BLaER1 (cell line): ENCODE data around the gene SGSM2.
A peak's percentile ranks its signal among the peaks of the same experiment; 100 is the strongest.

Experiments
- H3K27ac ChIP-seq: shearing (Covaris generic); formaldehyde crosslinking; 2 replicates; pipeline ENCODE4 v1.8.1; 2022
- H3K27me3 ChIP-seq: shearing (Covaris generic); formaldehyde crosslinking; 2 replicates; pipeline ENCODE4 v1.8.1; 2022
- H3K36me3 ChIP-seq: shearing (Covaris generic); formaldehyde crosslinking; 2 replicates; pipeline ENCODE4 v1.8.1; 2022
- H3K4me1 ChIP-seq: shearing (Covaris generic); formaldehyde crosslinking; 2 replicates; pipeline ENCODE4 v1.8.1; 2022
- H3K4me2 ChIP-seq: shearing (Covaris generic); formaldehyde crosslinking; 2 replicates; pipeline ENCODE4 v1.8.1; 2022
- H3K4me3 ChIP-seq: shearing (Covaris generic); formaldehyde crosslinking; 2 replicates; pipeline ENCODE4 v1.8.1; 2022
- H3K9ac ChIP-seq: shearing (Covaris generic); formaldehyde crosslinking; 2 replicates; pipeline ENCODE4 v1.8.1; 2022
- H3K9me3 ChIP-seq: shearing (Covaris generic); formaldehyde crosslinking; 2 replicates; pipeline ENCODE4 v1.8.1; 2022
- H4K20me1 ChIP-seq: shearing (Covaris generic); formaldehyde crosslinking; 2 replicates; pipeline ENCODE4 v1.8.1; 2022
- Cebpa-rat ChIP-seq: shearing (Covaris generic); IDR thresholded peaks from 2 replicates; pipeline ENCODE4 v1.8.1; 2022

SGSM2 gene

GRCh38 chr17:2331303-2331702, 6.0 kb upstream of the SGSM2 start:
- H3K4me1 ChIP-seq = peaks cover 17% of the 10 kb centered on the region
- no peaks in the 10 kb centered on the region for H3K27me3 ChIP-seq
- H3K36me3 ChIP-seq = peaks cover 93% of the 10 kb centered on the region
- peaks cover 81% of the 10 kb centered on the region for H4K20me1 ChIP-seq
- no peaks in the 10 kb centered on the region for H3K9me3 ChIP-seq
- H3K4me2 ChIP-seq = no peak overlapping the region
- TF ChIP-seq Cebpa-rat = no peak
- H3K9ac ChIP-seq = no peak overlapping the region
- H3K4me3 ChIP-seq = no peak overlapping the region
- no peak overlapping the region for H3K27ac ChIP-seq

- Histone ChIP-seq H3K4me1 (peaks cover 36% of the 10 kb centered on the region), H3K4me2 (peak overlapping the region; percentile 100), H4K20me1 (peaks cover 62% of the 10 kb centered on the region), H3K9ac (peak overlapping the region; percentile 94), H3K27me3 (no peaks in the 10 kb centered on the region), H3K4me3 (peak overlapping the region; percentile 89), H3K9me3 (no peaks in the 10 kb centered on the region), H3K27ac (peak overlapping the region; percentile 83), H3K36me3 (peaks cover 53% of the 10 kb centered on the region)
- no peak for TF ChIP-seq Cebpa-rat
Measured at GRCh38 chr17:2335726-2336214, 1.5 kb upstream of the SGSM2 start.

GRCh38 chr17:2336215-2336851, 968 bp upstream of the SGSM2 start, which contains the start of gene TSR1:
Gene TSR1, minus strand, starts transcription at chr17:2336457. Its CDS starts 30 bp downstream, at chr17:2336427.
- peak within 1 kb of the TSS; percentile 89 for H3K4me3 ChIP-seq
- TF ChIP-seq Cebpa-rat = no peak
- H3K36me3 ChIP-seq = peaks cover 53% of the 10 kb centered on the region

GRCh38 chr17:2337544-2338314, 428 bp downstream of the SGSM2 start:
- Histone ChIP-seq H3K4me3 (peak overlapping the region; percentile 89), H3K4me2 (peak overlapping the region; percentile 100), H3K36me3 (peaks cover 48% of the 10 kb centered on the region), H3K27ac (peak overlapping the region; percentile 83), H4K20me1 (peaks cover 57% of the 10 kb centered on the region), H3K9me3 (no peaks in the 10 kb centered on the region), H3K9ac (peak overlapping the region; percentile 94), H3K27me3 (no peaks in the 10 kb centered on the region), H3K4me1 (peaks cover 36% of the 10 kb centered on the region)
- no peak for TF ChIP-seq Cebpa-rat

More at GRCh38 chr17:2336215-2336851, 968 bp upstream of the SGSM2 start, which contains the start of gene TSR1:
- Histone ChIP-seq H3K9ac (peak within 1 kb of the TSS; percentile 94), H3K9me3 (no peaks in the 10 kb centered on the region), H3K27me3 (no peaks in the 10 kb centered on the region), H3K4me2 (peak within 1 kb of the TSS; percentile 100), H3K4me1 (peaks cover 36% of the 10 kb centered on the region), H3K27ac (peak within 1 kb of the TSS; percentile 83), H4K20me1 (peaks cover 62% of the 10 kb centered on the region)

GRCh38 chr17:2338315-2338657, 985 bp downstream of the SGSM2 start:
- Histone ChIP-seq H3K9ac (peak overlapping the region; percentile 94), H3K4me1 (peaks cover 36% of the 10 kb centered on the region), H3K9me3 (no peaks in the 10 kb centered on the region), H3K27me3 (no peaks in the 10 kb centered on the region), H3K36me3 (peaks cover 48% of the 10 kb centered on the region), H4K20me1 (peaks cover 51% of the 10 kb centered on the region), H3K27ac (0 out of 2 replicates have a peak overlapping the region, but pooled peaks have one; percentile 83), H3K4me3 (peak overlapping the region; percentile 89), H3K4me2 (peak overlapping the region; percentile 100)
- no peak for TF ChIP-seq Cebpa-rat

- H3K27ac ChIP-seq = no peak overlapping the region
- no peaks in the 10 kb centered on the region for H3K9me3 ChIP-seq
- H3K4me3 ChIP-seq = no peak overlapping the region
- no peak for TF ChIP-seq Cebpa-rat
- no peak overlapping the region for H3K4me2 ChIP-seq
- peaks cover 67% of the 10 kb centered on the region for H3K36me3 ChIP-seq
- H3K27me3 ChIP-seq = no peaks in the 10 kb centered on the region
- no peak overlapping the region for H3K9ac ChIP-seq
- H4K20me1 ChIP-seq = peaks cover 29% of the 10 kb centered on the region
- peaks cover 7% of the 10 kb centered on the region for H3K4me1 ChIP-seq
Measured at GRCh38 chr17:2343421-2343820, 6.1 kb downstream of the SGSM2 start.

GRCh38 chr17:2344528-2344927, 7.2 kb downstream of the SGSM2 start:
- no peak overlapping the region for H3K27ac ChIP-seq
- H3K4me2 ChIP-seq = no peak overlapping the region
- H3K9me3 ChIP-seq = no peaks in the 10 kb centered on the region
- peaks cover 18% of the 10 kb centered on the region; the same call in 1 of the 2 replicates for H4K20me1 ChIP-seq
- no peak overlapping the region for H3K4me3 ChIP-seq
- peaks cover 70% of the 10 kb centered on the region for H3K36me3 ChIP-seq
- no peak overlapping the region for H3K9ac ChIP-seq
- TF ChIP-seq Cebpa-rat = no peak
- no peaks in the 10 kb centered on the region for H3K4me1 ChIP-seq
- H3K27me3 ChIP-seq = no peaks in the 10 kb centered on the region

GRCh38 chr17:2346475-2346874, 9.2 kb downstream of the SGSM2 start:
- no peak overlapping the region for H3K4me3 ChIP-seq
- peaks cover 76% of the 10 kb centered on the region for H3K36me3 ChIP-seq
- H3K4me1 ChIP-seq = no peaks in the 10 kb centered on the region
- TF ChIP-seq Cebpa-rat = no peak
- peaks cover 8% of the 10 kb centered on the region for H4K20me1 ChIP-seq
- no peak overlapping the region for H3K9ac ChIP-seq
- H3K4me2 ChIP-seq = no peak overlapping the region
- no peaks in the 10 kb centered on the region for H3K27me3 ChIP-seq
- no peaks in the 10 kb centered on the region for H3K9me3 ChIP-seq
- H3K27ac ChIP-seq = no peak overlapping the region

GRCh38 chr17:2347805-2348685, 10.7 kb downstream of the SGSM2 start:
- Histone ChIP-seq H3K4me3 (no peak overlapping the region), H4K20me1 (peaks cover 18% of the 10 kb centered on the region), H3K27me3 (no peaks in the 10 kb centered on the region), H3K9ac (0 out of 2 replicates have a peak overlapping the region, but pooled peaks have one; percentile 6), H3K27ac (no peak overlapping the region), H3K9me3 (no peaks in the 10 kb centered on the region), H3K4me2 (no peak overlapping the region), H3K4me1 (no peaks in the 10 kb centered on the region), H3K36me3 (peaks cover 73% of the 10 kb centered on the region)
- no peak for TF ChIP-seq Cebpa-rat
